ENCODE measurements around the gene TSPAN15.
A peak's percentile ranks its signal among the peaks of the same experiment; 100 is the strongest.

Gene TSPAN15

GRCh38 chr10:69451209-69451783, at the start of gene TSPAN15:
TSPAN15 (plus strand) TSS chr10:69451465; CDS start chr10:69451595, 130 bp downstream.
- no peak for FAIRE-seq

DNA sequence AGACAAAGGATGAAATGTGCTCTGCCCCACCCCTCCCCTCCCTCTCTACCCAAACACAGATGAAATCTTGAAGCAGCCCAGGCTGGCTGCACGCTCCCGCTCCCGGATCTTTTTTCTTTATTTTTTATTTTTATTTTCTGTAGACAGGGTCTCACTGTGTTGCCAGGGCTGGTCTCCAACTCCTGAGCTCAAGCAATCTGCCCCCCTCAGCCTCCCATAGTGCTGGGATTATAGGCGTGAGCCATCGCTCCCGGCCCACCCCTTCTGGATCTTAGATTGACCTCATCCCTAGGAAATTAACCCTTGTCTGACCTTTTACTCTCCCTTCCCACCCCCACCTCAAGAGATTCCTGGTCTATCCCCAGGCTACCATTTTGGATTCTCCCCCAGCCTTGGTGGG, 48.9 kb upstream of the TSPAN15 start:
- FAIRE-seq: no peak

GRCh38 chr10:69403066-69403465, 48.2 kb upstream of the TSPAN15 start:
- no peak for FAIRE-seq

DNA sequence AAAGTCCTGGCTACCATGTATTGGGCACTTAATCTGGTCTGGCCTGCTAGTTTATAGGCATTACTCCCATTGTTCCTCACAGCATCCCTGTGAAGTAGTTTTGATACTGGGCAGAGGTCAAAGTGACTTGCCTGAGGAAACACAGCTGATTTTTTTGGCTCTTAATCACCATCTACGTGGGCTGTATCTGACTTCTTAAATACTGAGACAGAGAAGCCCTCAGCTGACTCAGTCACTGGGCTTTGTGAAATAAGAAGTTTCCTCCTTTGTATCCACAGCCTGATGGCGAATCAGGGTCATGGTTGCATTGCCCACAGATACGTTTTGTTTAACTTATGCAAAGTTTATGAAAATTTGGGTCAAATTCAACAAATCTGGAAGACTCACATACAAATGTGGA, 47.7 kb upstream of the TSPAN15 start:
- FAIRE-seq: no peak

GRCh38 chr10:69404786-69405185, 46.5 kb upstream of the TSPAN15 start:
- no peak for FAIRE-seq

- FAIRE-seq: no peak
Measured at GRCh38 chr10:69405221-69405620, 46.0 kb upstream of the TSPAN15 start.

GRCh38 chr10:69406302-69406811, 44.9 kb upstream of the TSPAN15 start:
- no peak for FAIRE-seq

DNA sequence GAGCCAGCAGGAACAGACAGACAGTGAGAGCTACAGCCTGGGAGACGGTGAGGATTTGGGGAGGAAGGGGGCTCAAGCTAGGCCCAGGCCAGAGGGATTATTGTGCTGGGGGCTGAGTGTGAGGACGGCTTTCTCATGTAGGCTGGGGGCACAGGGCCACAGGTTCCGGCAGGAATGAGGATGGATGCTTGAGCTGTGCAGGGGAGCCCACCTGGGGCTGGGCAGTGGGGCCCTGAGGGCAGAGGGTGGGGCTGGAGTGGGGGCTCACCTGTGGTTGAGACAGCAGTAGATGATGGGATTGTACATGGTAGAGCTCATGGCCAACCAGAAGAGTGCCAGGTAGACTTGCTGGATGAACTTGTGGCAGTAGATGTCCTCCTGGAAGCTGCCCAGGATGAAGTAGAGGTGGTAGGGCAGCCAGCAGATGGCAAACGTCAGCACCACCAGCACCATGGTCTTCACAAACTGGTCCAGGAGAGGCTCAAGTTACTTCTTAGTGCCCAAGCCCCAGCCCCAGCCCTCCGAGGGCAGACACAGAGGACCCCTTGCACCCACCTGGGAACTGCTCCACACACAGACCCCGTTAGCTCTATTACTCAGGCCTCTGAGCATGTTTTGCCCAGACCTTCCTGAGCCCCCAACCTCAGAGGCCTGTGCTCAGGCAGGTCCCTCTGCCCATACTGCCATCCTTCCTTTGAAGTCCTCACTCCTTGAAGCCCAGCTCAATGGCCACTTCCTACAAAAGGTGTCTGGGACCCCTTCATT, 44.3 kb upstream of the TSPAN15 start:
- no peak for FAIRE-seq

- FAIRE-seq: no peak
Measured at GRCh38 chr10:69407621-69408301, 43.5 kb upstream of the TSPAN15 start.

GRCh38 chr10:69408318-69409175, 42.7 kb upstream of the TSPAN15 start:
- FAIRE-seq: peak; percentile 8

GRCh38 chr10:69409176-69409495, 42.1 kb upstream of the TSPAN15 start:
- FAIRE-seq: no peak

GRCh38 chr10:69409968-69410367, 41.3 kb upstream of the TSPAN15 start:
- FAIRE-seq: no peak

DNA sequence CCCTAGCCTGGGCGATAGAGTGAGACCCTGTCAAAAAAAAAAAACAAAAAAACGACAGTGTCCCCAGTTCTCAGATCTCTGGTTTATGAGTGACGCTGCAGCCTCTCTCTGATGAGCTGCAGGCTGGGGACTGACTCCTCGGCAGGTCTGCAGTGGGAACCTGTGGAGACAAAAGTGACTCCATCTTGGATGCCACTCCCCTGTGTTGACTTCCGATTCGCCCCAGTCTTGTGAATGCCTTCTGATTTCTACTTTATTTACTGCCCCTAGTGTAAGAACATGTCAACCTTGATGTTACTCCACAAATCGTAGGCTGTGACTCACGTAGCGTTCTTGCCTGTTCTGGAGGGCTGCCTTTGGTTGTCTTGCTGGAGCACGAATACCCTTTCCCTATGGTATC, 40.8 kb upstream of the TSPAN15 start:
- no peak for FAIRE-seq

- FAIRE-seq: no peak
Measured at GRCh38 chr10:69411476-69411875, 39.8 kb upstream of the TSPAN15 start.

DNA sequence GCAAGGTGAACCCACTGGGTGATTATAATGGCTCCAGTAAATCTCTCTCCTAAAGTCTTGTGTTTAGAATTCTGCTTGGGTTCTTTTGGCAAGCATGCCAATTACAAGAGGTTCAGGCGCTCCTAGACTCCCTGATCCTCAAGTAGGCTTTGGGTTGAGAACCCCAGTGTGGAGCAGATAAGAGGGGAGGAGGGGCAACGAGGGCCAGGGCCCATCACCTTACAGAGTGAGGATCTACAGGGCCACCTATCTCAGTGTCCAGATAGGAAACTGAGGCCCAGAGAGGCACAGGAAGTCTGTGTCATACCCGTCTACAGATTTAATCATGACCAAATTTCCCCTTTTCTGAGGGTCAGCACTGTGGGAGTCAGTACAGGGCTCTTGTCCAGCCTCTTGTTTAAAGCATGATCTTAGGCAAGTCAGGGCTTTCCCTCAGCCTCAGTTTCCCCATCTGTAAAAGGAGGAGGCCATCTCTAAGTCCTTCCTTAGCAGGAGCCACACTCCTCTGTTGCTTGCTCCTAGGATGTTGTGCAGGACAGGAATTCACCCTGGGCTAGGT, 39.0 kb upstream of the TSPAN15 start:
- no peak for FAIRE-seq

- FAIRE-seq: peak; percentile 51
Measured at GRCh38 chr10:69413221-69413865, 37.9 kb upstream of the TSPAN15 start.

DNA sequence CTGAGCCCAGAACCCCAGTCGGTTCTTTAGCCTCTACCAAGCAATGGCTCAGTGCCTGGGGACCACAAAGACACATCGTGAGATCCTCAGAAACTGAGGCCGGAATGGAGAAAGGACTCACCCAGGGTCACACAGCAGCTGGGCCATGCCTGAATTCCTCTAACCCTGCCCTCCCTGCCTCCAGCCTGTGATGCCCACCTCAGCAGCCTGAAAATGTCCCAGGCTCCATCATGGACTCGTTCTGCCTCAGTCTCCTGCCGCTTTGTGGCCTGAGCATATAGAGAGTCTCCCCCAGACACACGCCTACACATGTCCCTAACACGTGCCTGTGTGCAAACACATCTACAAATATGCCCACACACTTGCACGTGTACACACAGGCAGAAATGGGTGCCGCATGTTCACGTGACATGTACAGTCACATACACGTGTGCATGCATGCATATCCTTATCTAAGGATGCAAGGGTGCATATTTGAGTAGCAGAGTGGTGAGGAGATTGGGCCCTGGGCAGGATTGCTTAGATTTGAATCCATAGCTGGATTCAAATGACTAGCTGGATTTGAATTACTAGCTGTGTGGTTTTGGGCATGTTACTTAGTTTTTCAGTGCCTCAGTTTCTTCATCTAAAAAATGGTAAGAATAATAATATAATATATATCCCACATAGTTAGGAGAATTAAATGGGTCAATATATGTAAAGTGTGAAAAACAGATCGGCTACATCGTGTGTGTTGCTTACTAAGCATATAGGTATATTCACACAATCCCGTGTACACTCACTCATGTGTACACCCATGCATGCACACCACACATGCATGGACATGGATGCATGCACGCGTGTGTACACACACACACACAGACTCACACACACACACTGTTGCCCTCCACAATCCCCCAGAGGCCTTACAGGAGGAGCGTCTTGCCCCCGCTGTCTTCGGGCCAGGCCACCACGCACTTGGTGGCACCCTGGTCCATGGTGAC, 36.9 kb upstream of the TSPAN15 start:
- no peak for FAIRE-seq

DNA sequence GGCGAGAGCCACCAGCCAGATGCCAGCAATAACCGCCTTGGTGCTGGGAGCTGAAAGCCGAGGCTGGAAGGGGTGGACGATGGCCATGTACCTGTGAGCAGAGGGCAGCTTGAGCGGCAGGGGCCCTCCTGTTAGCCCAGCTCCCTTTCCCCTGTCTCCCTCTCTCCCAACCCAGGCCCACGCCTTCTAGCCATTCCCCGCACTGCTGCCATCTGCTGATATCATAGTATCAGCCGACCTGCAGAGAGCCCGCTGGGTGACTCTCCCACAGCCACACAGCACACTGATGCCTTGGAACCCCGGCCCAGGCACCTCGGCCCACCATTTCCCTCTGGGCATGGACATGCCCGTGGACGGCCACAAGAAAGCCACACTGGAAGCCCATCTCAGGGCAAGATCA, 36.2 kb upstream of the TSPAN15 start:
- FAIRE-seq: no peak

DNA sequence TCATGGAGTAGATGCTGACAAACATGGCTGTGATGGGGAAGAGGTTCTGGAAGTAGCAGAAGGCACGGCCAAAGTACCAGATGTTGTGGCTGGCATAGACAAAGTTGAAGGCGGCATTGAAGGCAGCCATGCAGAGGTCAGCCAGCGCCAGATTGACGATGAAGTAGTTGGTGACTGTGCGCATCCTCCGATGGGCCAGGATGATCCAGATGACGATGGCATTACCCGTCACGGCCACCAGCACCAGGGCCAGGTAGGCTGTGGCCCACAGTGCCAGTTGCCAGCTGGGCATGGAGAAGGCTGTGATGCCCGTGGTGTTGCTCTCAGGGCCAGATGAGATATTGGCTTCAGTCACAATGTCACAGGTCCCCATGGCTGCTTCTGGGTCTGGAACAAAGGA, 35.3 kb upstream of the TSPAN15 start:
- FAIRE-seq: no peak

DNA sequence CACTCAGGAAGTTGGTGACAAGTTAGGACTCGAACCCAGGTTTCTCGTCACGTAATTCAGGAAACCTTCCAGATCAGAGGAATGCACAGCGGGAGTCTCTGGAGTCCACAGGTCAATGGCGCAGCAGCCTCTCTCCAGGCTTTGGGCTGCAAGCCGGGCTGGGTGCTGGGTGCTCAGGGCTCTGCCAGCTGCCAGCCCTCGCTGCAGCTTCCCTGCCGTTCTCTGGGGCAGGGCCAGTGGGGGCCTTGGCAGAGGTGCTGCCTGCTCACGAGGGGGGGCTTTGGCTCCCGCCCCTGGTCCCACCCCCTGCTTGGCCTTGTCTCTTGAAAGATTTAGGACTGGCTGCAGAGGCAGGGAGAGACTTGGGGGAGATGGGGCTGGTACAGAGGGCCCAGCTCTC, 34.6 kb upstream of the TSPAN15 start, which contains the start of gene TACR2:
TACR2 (minus strand) TSS at position 224 of the 400 bp plus-strand sequence. CDS start 595 bp downstream, outside the sequence.
- no peak for FAIRE-seq

DNA sequence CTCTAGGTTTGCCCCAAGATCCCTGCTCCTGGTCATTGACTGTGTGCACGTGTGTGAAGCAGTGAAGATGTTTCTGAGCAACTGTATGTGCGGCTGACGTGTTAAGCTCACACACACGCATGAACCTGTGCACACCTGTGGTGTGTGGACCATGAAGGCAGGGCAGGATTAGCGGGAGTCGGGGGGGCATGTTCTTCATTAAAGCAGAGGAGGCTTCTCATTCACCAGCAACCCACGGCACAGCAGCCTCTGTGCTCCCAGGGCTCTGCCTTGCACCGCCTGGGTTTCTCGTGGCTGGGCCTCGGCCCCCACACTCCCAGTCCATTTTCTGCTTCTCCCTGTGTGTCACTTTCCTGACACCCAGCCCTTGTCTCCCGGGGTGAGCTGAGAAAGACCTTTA, 33.7 kb upstream of the TSPAN15 start:
- no peak for FAIRE-seq

All from G401.6 (cell line).